Motor neuron (in vitro differentiated cells): Measurements from ENCODE around the gene CEP192. TPM values are rescaled to one million over a fixed set of nuclear protein-coding genes. Genes with fewer than 3 reads are reported as not detected.

Source experiments
- ATAC-seq, 8 experiments: fragments of 200-7000 bp; cut with Tn5 transposase; replicated peaks in 6 of 8; 2 replicates each; pipeline ENCODE4 v1.8.0; 2021; ENCODE audit warnings: mild to moderate bottlenecking in 8 of 8, moderate library complexity in 8 of 8
- H3K27ac ChIP-seq, 2 donors: fragments of 250-450 bp; sonication (Bioruptor Pico); 2 replicates each; pipeline ENCODE4 v1.9.0; 2021; ENCODE audit warnings: antibody characterized with exemption in 2 of 2, mild to moderate bottlenecking in 2 of 2, moderate library complexity in 1 of 2
- H3K4me1 ChIP-seq, 2 donors: fragments of 250-450 bp; sonication (Bioruptor Pico); replicated peaks in 1 of 2; 2 replicates each; pipeline ENCODE4 v1.6.1; 2021; ENCODE audit warnings: antibody characterized with exemption in 2 of 2, mild to moderate bottlenecking in 2 of 2, moderate library complexity in 1 of 2
- H3K4me3 ChIP-seq, 5 donors: fragments of 250-450 bp; sonication (Bioruptor Pico); 2 replicates each; pipeline ENCODE4 v1.9.0; 2021; ENCODE audit warnings: antibody characterized with exemption in 5 of 5, mild to moderate bottlenecking in 5 of 5, moderate library complexity in 4 of 5
- WGBS, 10 experiments: fragments of 450-650 bp; shearing (Covaris generic); methylation state at CpG; one replicate each; pipeline ENCODE4 v1.0.0; 2022; 5-methylcytosine and 5-hydroxymethylcytosine counted together
- in situ Hi-C, 9 experiments: fragments of 400-800 bp; cut with MboI; loops; one replicate each; pipeline ENCODE4 v1.15.0; 2021; ENCODE audit warnings: low sequenced_read_pairs in 9 of 9, low pct_unique_long_range_greater_than_20kb in 2 of 9; ENCODE audit not compliant: unreplicated experiment in 9 of 9
- total RNA-seq, 8 experiments: library from RNA; unstranded; fragments of 300-600 nt; gene quantifications; 2 replicates each; pipeline versions ENCODE4 v1.2.3 to v1.2.4, GENCODE V29; 2022

Gene CEP192
- total RNA-seq, 8 experiments from 2014 or later: 12.0 to 31.6 (median 22.0) TPM

GRCh38 chr18:13017247-13017875, 26.2 kb downstream of the CEP192 start:
- in situ Hi-C loops: no loop called here

DNA sequence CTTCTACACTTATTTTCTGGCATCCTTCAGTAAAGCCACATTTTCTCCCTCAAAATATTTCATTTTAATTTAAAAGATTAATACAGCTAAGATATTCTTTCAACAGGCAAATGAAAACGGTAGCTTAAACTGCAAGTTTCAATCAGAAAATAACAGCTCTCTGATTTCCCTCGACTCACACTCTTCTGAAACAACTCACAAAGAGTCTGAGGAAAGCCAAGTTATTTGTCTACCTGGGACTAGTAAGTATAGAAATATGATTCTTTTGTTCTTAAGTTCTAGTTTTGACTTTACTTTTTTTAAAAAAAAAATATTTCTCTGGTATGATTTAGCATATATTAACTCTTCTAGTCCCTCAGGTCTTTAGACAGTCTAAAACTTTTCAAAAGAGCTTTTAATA, 27.2 kb downstream of the CEP192 start:
- H3K27ac ChIP-seq: no peak overlapping the region
- in situ Hi-C loops: no loop called here
- no peaks in the 10 kb centered on the region for H3K4me1 ChIP-seq
- H3K4me3 ChIP-seq: no peak overlapping the region
- no peak for ATAC-seq
- 92 to 100% (median 100%) methylated on average over 1 to 2 of the region's 2 CpGs; no CpG with 5 or more reads in 3 of the 10 experiments for WGBS, 10 experiments

More at GRCh38 chr18:13017247-13017875, 26.2 kb downstream of the CEP192 start:
- ATAC-seq: no peak
- 80 to 100% (median 97%) methylated on average over 1 to 2 of the region's 2 CpGs for WGBS, 10 experiments
- Histone ChIP-seq H3K27ac (no peak overlapping the region), H3K4me1 (no peaks in the 10 kb centered on the region), H3K4me3 (no peak overlapping the region)

DNA sequence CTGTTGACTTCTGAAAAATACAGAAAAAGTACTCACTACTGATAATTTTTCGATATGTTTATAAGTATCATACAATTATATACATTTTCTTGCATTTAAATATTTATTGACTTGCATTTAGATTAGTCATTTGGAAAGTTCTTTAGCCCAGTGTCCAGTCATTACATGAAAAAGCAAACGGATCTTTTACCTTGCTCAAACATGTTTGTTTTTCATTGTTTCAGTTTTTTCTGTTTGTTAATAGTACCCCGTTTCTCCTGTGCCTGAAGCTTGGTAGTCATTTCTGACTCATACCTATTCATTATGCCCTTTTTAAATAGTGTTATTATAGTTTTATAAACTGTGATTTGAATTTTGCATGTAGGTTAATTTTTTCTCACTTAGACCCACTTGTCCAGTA, 28.1 kb downstream of the CEP192 start:
- Histone ChIP-seq H3K27ac (no peak overlapping the region), H3K4me1 (no peaks in the 10 kb centered on the region), H3K4me3 (no peak overlapping the region)
- in situ Hi-C loops: no loop called here
- ATAC-seq: no peak
- 46 to 100% (median 77%) methylated on average over 1 to 3 of the region's 3 CpGs for WGBS, 10 experiments

GRCh38 chr18:13022644-13023043, 31.5 kb downstream of the CEP192 start:
- Histone ChIP-seq H3K4me1 (no peaks in the 10 kb centered on the region), H3K4me3 (no peak overlapping the region), H3K27ac (no peak overlapping the region)
- in situ Hi-C loops: no loop called here
- no peak for ATAC-seq

- Histone ChIP-seq H3K4me3 (no peak overlapping the region), H3K27ac (no peak overlapping the region), H3K4me1 (no peaks in the 10 kb centered on the region)
- ATAC-seq: no peak
- in situ Hi-C loops: no loop called here
- WGBS, 10 experiments: 100% methylated on average over 1 to 2 of the region's 2 CpGs; no CpG with 5 or more reads in 5 of the 10 experiments
Observed at GRCh38 chr18:13025233-13025632, 34.1 kb downstream of the CEP192 start.

DNA sequence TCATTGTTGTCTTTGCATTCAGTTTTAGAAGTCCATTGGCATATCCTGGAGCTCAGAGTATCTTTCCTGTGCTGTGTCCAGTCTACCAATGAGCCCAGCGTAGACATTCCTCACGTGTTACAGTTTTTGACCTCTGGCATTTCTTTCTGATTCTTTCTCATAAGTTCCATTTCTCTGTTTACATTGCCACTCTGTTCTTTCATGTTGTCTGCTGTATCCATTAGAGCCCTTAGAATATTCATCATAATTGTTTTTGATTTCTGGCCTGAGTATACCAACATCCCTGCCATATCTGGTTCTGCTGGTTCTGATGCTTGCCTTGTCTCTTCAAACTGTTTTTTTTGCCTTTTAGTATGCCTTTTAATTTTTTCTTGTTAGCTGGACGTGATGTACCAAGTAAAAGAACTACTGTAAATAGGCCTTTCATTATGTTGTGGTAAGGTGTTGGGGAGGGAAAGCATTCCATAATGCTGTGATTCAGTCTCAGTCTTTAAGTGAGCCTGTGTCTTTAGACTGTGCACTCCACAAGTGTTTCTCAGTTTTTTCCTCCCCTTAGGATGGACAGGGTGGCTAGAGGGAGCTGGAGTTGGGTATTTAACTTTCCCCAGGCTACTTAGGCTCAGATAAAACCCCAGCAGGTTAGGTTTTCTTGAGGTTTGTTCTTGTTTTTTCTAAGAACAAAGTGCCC, 35.6 kb downstream of the CEP192 start:
- H3K4me3 ChIP-seq: no peak overlapping the region
- in situ Hi-C loops: no loop called here
- H3K27ac ChIP-seq: no peak overlapping the region
- WGBS, 10 experiments: 93 to 100% (median 97%) methylated on average over 1 to 3 of the region's 3 CpGs
- no peaks in the 10 kb centered on the region for H3K4me1 ChIP-seq
- ATAC-seq: no peak

DNA sequence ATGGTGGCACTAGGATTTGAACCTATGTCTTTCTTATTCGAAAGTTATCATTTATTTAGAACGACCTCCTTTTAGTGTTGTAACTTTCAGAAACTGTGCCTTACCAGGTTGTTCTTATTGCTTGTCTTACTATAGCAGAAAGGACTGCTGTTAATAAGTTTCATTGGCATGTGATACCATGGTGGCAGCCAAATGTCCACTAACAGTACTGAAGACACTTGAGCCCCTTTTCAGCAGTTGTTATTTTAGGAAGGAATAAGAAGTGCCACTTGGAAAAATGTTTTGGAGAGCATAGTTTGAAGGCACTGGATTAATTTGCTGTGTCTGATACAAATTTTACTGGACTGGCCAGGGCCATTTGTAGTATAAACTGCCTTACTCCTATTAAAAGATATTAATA, 37.7 kb downstream of the CEP192 start:
- in situ Hi-C loops: no loop called here
- Histone ChIP-seq H3K4me1 (no peaks in the 10 kb centered on the region), H3K27ac (no peak overlapping the region), H3K4me3 (no peak overlapping the region)
- no peak for ATAC-seq
- 93 to 100% (median 100%) methylated on average over 1 to 2 of the region's 2 CpGs; no CpG with 5 or more reads in 3 of the 10 experiments for WGBS, 10 experiments

DNA sequence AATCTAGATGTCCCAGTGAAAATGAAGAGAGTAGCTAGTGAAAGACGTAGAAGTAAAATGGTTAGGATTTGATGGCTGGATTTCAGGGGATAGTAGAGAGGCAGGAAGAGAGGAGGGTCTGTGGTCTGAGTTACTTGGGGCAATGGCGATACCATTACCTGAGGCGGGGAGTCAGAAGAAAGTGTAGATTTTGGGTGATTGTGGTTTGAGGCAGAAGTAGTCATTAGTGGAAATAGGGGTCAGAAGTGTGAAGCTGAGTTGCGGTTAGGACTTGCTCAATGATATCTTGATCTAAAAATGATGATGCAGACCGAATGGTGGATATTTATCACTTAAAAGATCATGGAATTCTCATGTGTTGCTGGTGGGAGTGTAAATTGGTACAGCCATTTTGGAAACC, 41.0 kb downstream of the CEP192 start:
- H3K27ac ChIP-seq: no peak overlapping the region
- in situ Hi-C loops: no loop called here
- H3K4me3 ChIP-seq: no peak overlapping the region
- no peak for ATAC-seq
- 92 to 100% (median 100%) methylated on average over 2 to 5 of the region's 5 CpGs; no CpG with 5 or more reads in 1 of the 10 experiments for WGBS, 10 experiments
- H3K4me1 ChIP-seq: no peaks in the 10 kb centered on the region

DNA sequence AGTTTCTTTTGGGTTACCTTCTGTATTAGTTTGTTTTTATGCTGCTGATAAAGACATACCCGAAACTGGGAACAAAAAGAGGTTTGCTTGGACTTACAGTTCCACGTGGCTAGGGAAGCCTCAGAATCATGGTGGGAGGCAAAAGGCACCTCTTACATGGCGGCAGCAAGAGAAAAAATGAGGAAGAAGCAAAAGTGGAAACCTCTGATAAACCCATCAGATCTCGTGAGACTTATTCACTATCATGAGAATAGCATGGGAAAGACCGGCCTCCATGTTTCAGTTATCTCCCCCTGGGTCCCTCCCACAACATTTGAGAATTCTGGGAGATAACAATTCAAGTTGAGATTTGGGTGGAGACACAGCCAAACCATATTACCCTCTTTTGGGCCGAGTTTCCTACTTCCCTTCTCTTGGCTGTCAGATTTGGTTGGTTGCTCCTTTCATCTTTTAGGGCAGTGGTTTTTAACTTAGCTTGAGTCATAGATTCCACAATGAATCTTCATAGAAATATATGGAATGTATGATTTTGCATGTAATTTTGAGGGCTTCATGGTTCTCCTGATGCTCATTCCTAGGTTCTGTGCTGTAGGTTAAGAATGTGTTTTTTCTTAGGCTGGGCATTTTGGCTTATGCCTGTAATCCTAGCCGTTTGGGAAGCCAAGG, 44.2 kb downstream of the CEP192 start:
- H3K27ac ChIP-seq: no peak overlapping the region
- in situ Hi-C loops: no loop called here
- H3K4me1 ChIP-seq: no peaks in the 10 kb centered on the region
- 87 to 100% (median 95%) methylated on average over 1 to 6 of the region's 7 CpGs for WGBS, 10 experiments
- H3K4me3 ChIP-seq: no peak overlapping the region
- no peak for ATAC-seq

GRCh38 chr18:13036622-13037320, 45.6 kb downstream of the CEP192 start:
- no peak overlapping the region for H3K4me3 ChIP-seq
- in situ Hi-C loops: no loop called here
- H3K4me1 ChIP-seq: no peaks in the 10 kb centered on the region
- H3K27ac ChIP-seq: no peak overlapping the region
- 50 to 100% (median 90%) methylated on average over 1 to 6 of the region's 7 CpGs; no CpG with 5 or more reads in 4 of the 10 experiments for WGBS, 10 experiments
- ATAC-seq: peak in 1 of 8 experiments; percentile 45

DNA sequence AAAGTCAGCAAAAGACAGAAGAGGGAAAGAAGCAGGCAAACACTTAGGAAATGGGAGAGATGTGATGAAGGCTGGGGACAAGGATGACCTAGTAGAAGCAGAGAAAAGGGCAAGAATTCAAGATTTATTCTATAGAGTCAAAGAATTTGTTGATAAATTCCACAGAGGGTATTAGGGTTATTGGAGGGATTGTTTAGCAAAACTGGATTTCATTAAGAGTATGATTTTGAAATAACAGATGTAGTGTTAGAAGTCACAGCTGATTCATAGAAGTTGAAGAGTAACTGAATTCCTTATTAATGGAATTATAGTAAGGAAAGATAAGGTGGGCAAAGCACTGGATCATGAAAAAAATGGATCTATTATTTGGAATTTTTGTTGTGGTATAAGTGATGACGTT, 48.6 kb downstream of the CEP192 start:
- in situ Hi-C loops: no loop called here
- Histone ChIP-seq H3K4me3 (no peak overlapping the region), H3K4me1 (no peaks in the 10 kb centered on the region), H3K27ac (no peak overlapping the region)
- 57 to 100% (median 100%) methylated on average over 1 of the region's 1 CpG; no CpG with 5 or more reads in 1 of the 10 experiments for WGBS, 10 experiments
- ATAC-seq: no peak

- ATAC-seq: no peak
- Histone ChIP-seq H3K4me3 (no peak overlapping the region), H3K27ac (no peak overlapping the region), H3K4me1 (no peaks in the 10 kb centered on the region)
- in situ Hi-C loops: no loop called here
- 91 to 100% (median 95%) methylated on average over 2 to 4 of the region's 4 CpGs; no CpG with 5 or more reads in 1 of the 10 experiments for WGBS, 10 experiments
Observed at GRCh38 chr18:13043066-13043465, 51.9 kb downstream of the CEP192 start.

DNA sequence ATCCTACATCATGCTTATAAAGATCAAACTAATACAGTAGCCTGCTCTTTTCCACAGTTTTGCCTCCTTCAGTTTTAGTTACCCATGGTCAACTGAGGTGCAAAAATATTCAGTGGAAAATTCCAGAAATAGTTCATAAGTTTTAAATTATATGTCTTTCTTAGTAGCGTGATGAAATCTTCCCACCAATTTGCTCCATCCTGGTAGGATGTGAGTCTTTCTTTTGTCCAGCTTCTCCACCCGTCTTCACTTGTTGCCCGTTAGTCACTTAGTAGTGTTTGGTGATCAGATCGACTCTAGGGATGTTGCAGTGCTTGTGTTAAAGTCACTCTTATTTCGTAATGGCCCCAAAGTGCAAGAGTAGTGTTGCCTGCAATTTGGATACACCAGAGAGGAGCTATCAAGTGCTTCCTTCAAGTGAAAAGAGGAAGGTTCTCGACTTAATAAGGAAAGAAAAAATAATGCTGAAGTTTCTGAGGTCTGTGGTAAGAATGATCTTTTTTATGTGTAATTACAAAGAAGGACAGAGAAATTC, 57.0 kb downstream of the CEP192 start:
- no peak for ATAC-seq
- WGBS, 10 experiments: 83 to 100% (median 99%) methylated on average over 1 to 6 of the region's 6 CpGs
- in situ Hi-C loops: no loop called here
- Histone ChIP-seq H3K27ac (no peak overlapping the region), H3K4me3 (no peak overlapping the region), H3K4me1 (no peaks in the 10 kb centered on the region)
